ENCODE measurements around the gene WDR47.
"Not testable (repeated sequence)": the region's sequence is repeated elsewhere in the genome, so short reads cannot be mapped to it uniquely, and the experiment has no call there.

WDR47 gene

DNA sequence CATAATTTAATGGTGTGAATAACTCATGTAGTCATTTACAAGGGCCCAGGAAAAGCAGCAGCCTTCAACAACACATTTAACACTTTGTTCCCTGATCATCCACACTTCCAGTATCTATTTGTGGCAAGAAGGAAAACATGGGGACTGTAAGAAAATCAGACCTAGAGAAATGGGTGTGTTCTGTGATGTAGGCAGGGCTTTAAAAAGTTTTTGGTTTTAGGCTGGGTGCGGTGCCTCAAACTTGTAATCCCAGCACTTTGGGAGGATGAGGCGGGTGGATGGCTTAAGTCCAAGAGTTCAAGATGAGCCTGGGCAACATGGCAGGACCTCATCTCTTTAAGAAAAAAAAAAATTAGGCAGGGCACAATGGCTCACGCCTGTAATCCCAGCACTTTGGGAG, 14.2 kb upstream of the WDR47 start:
- Histone ChIP-seq H3K9me3 (ENCODE audit: control insufficient read depth, low read length) (no peaks in the 10 kb centered on the region), H3K4me1 (no peaks in the 10 kb centered on the region), H3K9ac (no peak overlapping the region), H3K79me2 (no peaks in the 10 kb centered on the region), H2AFZ (no peak overlapping the region), H3K4me2 (ENCODE audit: low read length) (no peak overlapping the region), H3K27me3 (ENCODE audit: control insufficient read depth, insufficient read depth, low read length) (no peaks in the 10 kb centered on the region), H3K4me3 (ENCODE audit: low read depth, low read length) (no peak overlapping the region), H3K36me3 (ENCODE audit: control insufficient read depth, insufficient read depth, low read length) (no peaks in the 10 kb centered on the region), H3K27ac (no peak overlapping the region)
- TF ChIP-seq CTCF (IDR thresholded peaks at IDR 0.05): no peak

GRCh38 chr1:109052145-109052544, 10.2 kb upstream of the WDR47 start:
- H3K27ac ChIP-seq; H3K36me3 ChIP-seq (ENCODE audit: control insufficient read depth, insufficient read depth, low read length); H2AFZ ChIP-seq; H3K9me3 ChIP-seq (ENCODE audit: control insufficient read depth, low read length); H3K4me3 ChIP-seq (ENCODE audit: low read depth, low read length); H3K79me2 ChIP-seq; H3K27me3 ChIP-seq (ENCODE audit: control insufficient read depth, insufficient read depth, low read length); H3K4me1 ChIP-seq; H3K9ac ChIP-seq; H3K4me2 ChIP-seq (ENCODE audit: low read length): not testable (repeated sequence)

DNA sequence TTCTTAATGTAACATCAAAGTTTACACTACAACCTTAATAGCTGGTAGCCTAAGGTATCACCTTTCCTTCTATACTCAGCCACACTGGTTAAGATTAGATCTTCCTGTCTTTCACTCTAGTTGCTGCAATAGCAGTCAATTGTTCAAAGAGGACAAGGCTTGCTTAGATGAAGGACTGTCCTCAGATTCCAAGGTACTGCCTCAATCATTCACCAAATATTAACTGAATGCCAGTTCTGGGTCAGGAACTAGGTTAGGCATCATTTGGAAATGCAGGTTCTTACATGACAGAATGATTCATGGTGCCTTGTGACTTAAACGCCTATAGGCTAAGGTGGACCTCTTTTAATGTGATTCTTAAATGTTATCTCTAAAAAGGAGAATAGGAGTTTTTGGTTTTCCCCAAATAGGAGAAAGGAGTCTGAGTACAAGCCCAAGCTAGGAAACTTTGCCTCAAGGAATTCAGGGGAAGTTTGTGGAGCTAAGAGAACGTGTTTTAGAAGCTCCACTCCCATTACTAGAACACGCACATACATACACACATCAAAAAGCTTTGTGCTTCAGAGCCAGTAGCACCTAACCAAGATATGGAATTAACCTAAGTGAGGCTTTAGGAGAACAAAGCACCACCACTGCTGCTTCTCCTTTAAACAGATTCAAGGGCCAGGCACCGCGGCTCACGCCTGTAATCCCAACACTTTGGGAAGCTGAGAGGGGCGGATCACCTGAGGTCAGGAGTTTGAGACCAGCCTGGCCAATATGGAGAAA, 8.5 kb upstream of the WDR47 start:
- Histone ChIP-seq H3K4me2 (ENCODE audit: low read length) (no peak overlapping the region), H3K9ac (no peak overlapping the region), H3K36me3 (ENCODE audit: control insufficient read depth, insufficient read depth, low read length) (no peaks in the 10 kb centered on the region), H2AFZ (no peak overlapping the region), H3K4me3 (ENCODE audit: low read depth, low read length) (no peak overlapping the region), H3K27me3 (ENCODE audit: control insufficient read depth, insufficient read depth, low read length) (no peaks in the 10 kb centered on the region), H3K4me1 (no peaks in the 10 kb centered on the region), H3K79me2 (no peaks in the 10 kb centered on the region), H3K9me3 (ENCODE audit: control insufficient read depth, low read length) (no peaks in the 10 kb centered on the region), H3K27ac (no peak overlapping the region)
- TF ChIP-seq CTCF (IDR thresholded peaks at IDR 0.05): no peak

- H3K36me3 ChIP-seq (ENCODE audit: control insufficient read depth, insufficient read depth, low read length): no peaks in the 10 kb centered on the region
- H3K9ac ChIP-seq: no peak overlapping the region
- H3K9me3 ChIP-seq (ENCODE audit: control insufficient read depth, low read length): no peaks in the 10 kb centered on the region
- no peak overlapping the region for H3K4me2 ChIP-seq (ENCODE audit: low read length)
- H2AFZ ChIP-seq: no peak overlapping the region
- H3K4me3 ChIP-seq (ENCODE audit: low read depth, low read length): no peak overlapping the region
- no peak for TF ChIP-seq CTCF (IDR thresholded peaks at IDR 0.05)
- no peaks in the 10 kb centered on the region for H3K79me2 ChIP-seq
- H3K4me1 ChIP-seq: no peaks in the 10 kb centered on the region
- H3K27me3 ChIP-seq (ENCODE audit: control insufficient read depth, insufficient read depth, low read length): no peaks in the 10 kb centered on the region
- no peak overlapping the region for H3K27ac ChIP-seq
These were observed 6.4 kb upstream of the WDR47 start for GRCh38 chr1:109048335-109048734.

GRCh38 chr1:109047339-109047738, 5.4 kb upstream of the WDR47 start:
- no peaks in the 10 kb centered on the region for H3K36me3 ChIP-seq (ENCODE audit: control insufficient read depth, insufficient read depth, low read length)
- no peak overlapping the region for H2AFZ ChIP-seq
- H3K27ac ChIP-seq: no peak overlapping the region
- no peak overlapping the region for H3K9ac ChIP-seq
- H3K4me3 ChIP-seq (ENCODE audit: low read depth, low read length): no peak overlapping the region
- no peaks in the 10 kb centered on the region for H3K9me3 ChIP-seq (ENCODE audit: control insufficient read depth, low read length)
- no peak for TF ChIP-seq CTCF (IDR thresholded peaks at IDR 0.05)
- H3K27me3 ChIP-seq (ENCODE audit: control insufficient read depth, insufficient read depth, low read length): no peaks in the 10 kb centered on the region
- H3K79me2 ChIP-seq: no peaks in the 10 kb centered on the region
- no peaks in the 10 kb centered on the region for H3K4me1 ChIP-seq
- H3K4me2 ChIP-seq (ENCODE audit: low read length): no peak overlapping the region
